Neuronal stem cell (in vitro differentiated cells): ENCODE measurements around the gene RASGEF1B.

Source experiments
- DNase-seq: peaks from one replicate; pipeline ENCODE4 v3.0.0-alpha.2; 2013; ENCODE audit warnings: low spot score
- H2AFZ ChIP-seq: one replicate; pipeline ENCODE4 v1.6.1; 2013; ENCODE audit warnings: mild to moderate bottlenecking, low read length, inconsistent platforms
- H2AK5ac ChIP-seq: 2 replicates; pipeline ENCODE4 v1.6.1; 2013; ENCODE audit warnings: low read depth, mild to moderate bottlenecking, inconsistent platforms, low read length, moderate library complexity, mixed read lengths
- H2BK120ac ChIP-seq: 2 replicates; pipeline ENCODE4 v1.6.1; 2013; ENCODE audit warnings: low read depth, mild to moderate bottlenecking, inconsistent platforms, low read length, moderate library complexity, mixed read lengths
- H2BK12ac ChIP-seq: one replicate; pipeline ENCODE4 v1.6.1; 2013; ENCODE audit warnings: low read length, inconsistent platforms
- H2BK15ac ChIP-seq: 2 replicates; pipeline ENCODE4 v1.6.1; 2013; ENCODE audit warnings: mild to moderate bottlenecking, low read length, inconsistent platforms, mixed read lengths
- H2BK5ac ChIP-seq: one replicate; pipeline ENCODE4 v1.6.1; 2013; ENCODE audit warnings: inconsistent platforms, mild to moderate bottlenecking, low read length, moderate library complexity
- H3K14ac ChIP-seq: one replicate; pipeline ENCODE4 v1.6.1; 2013; ENCODE audit warnings: low read length, inconsistent platforms
- H3K18ac ChIP-seq: 2 replicates; pipeline ENCODE4 v1.6.1; 2013; ENCODE audit warnings: low read length, inconsistent platforms
- H3K23ac ChIP-seq: 2 replicates; pipeline ENCODE4 v1.6.1; 2013; ENCODE audit warnings: low read depth, mild to moderate bottlenecking, mixed read lengths, low read length, inconsistent platforms; ENCODE audit not compliant: poor library complexity
- H3K27ac ChIP-seq: replicated peaks from 3 replicates; pipeline ENCODE4 v1.5.1; 2013; ENCODE audit warnings: low read length, inconsistent platforms
- H3K27me3 ChIP-seq, 3 experiments: 2 replicates each; pipeline ENCODE4 v1.6.1; 2013; ENCODE audit warnings: low read length in 3 of 3, mild to moderate bottlenecking in 2 of 3, inconsistent platforms in 1 of 3, low read depth in 1 of 3, mixed read lengths in 1 of 3, moderate library complexity in 1 of 3; ENCODE audit not compliant: control insufficient read depth in 3 of 3, insufficient read depth in 3 of 3
- H3K36me3 ChIP-seq, 2 donors: replicated peaks in 1 of 2; 2 replicates each; pipeline ENCODE4 v1.6.1; 2013; ENCODE audit warnings: low read length in 2 of 2; ENCODE audit not compliant: control insufficient read depth in 2 of 2, insufficient read depth in 2 of 2
- H3K4ac ChIP-seq: 2 replicates; pipeline ENCODE4 v1.6.1; 2013; ENCODE audit warnings: inconsistent platforms, mild to moderate bottlenecking, low read length, moderate library complexity
- H3K4me1 ChIP-seq, 2 donors: 1 replicate in 1 of 2; 2 replicates in 1 of 2; pipeline ENCODE4 v1.6.1; 2013; ENCODE audit warnings: low read length in 2 of 2, low read depth in 1 of 2; ENCODE audit not compliant: control insufficient read depth in 2 of 2, insufficient read depth in 1 of 2
- H3K4me2 ChIP-seq: one replicate; pipeline ENCODE4 v1.6.1; 2013; ENCODE audit warnings: mild to moderate bottlenecking, low read length, inconsistent platforms; ENCODE audit not compliant: insufficient read depth, poor library complexity, severe bottlenecking
- H3K4me3 ChIP-seq, 2 donors: 2 replicates each; pipeline ENCODE4 v1.5.1; 2013; ENCODE audit warnings: low read length in 2 of 2, mild to moderate bottlenecking in 2 of 2, inconsistent platforms in 1 of 2, moderate library complexity in 1 of 2
- H3K79me1 ChIP-seq: one replicate; pipeline ENCODE4 v1.6.1; 2013; ENCODE audit warnings: low read depth, mild to moderate bottlenecking, inconsistent platforms, low read length, moderate library complexity
- H3K9ac ChIP-seq: one replicate; pipeline ENCODE4 v1.6.1; 2013; ENCODE audit warnings: mild to moderate bottlenecking, low read depth, low read length, inconsistent platforms; ENCODE audit not compliant: poor library complexity
- H3K9me3 ChIP-seq, 2 donors: replicated peaks in 1 of 2; 2 replicates each; pipeline versions ENCODE3 to v1.6.1; 2013; ENCODE audit warnings: low read length in 2 of 2, mild to moderate bottlenecking in 2 of 2, inconsistent platforms in 1 of 2, low read depth in 1 of 2, mixed read lengths in 1 of 2, moderate library complexity in 1 of 2; ENCODE audit not compliant: control insufficient read depth in 2 of 2, insufficient read depth in 1 of 2
- H4K8ac ChIP-seq: one replicate; pipeline ENCODE4 v1.6.1; 2013; ENCODE audit warnings: low read depth, mild to moderate bottlenecking, inconsistent platforms, low read length, moderate library complexity
- H4K91ac ChIP-seq: one replicate; pipeline ENCODE4 v1.6.1; 2013; ENCODE audit warnings: low read length, low read depth, mild to moderate bottlenecking, inconsistent platforms; ENCODE audit not compliant: poor library complexity
- WGBS, 2 donors: extraction: QIAGEN DNeasy Blood & Tissue Kit; methylation state at CpG; one replicate each; pipeline ENCODE4 v1.1.7; 2013; ENCODE audit warnings: missing lambda C conversion rate in 2 of 2, mixed read lengths in 1 of 2; ENCODE audit not compliant: insufficient read length in 2 of 2, insufficient replicate concordance in 1 of 2; ENCODE audit errors: extremely low coverage in 2 of 2; 5-methylcytosine and 5-hydroxymethylcytosine counted together

RASGEF1B gene

DNA sequence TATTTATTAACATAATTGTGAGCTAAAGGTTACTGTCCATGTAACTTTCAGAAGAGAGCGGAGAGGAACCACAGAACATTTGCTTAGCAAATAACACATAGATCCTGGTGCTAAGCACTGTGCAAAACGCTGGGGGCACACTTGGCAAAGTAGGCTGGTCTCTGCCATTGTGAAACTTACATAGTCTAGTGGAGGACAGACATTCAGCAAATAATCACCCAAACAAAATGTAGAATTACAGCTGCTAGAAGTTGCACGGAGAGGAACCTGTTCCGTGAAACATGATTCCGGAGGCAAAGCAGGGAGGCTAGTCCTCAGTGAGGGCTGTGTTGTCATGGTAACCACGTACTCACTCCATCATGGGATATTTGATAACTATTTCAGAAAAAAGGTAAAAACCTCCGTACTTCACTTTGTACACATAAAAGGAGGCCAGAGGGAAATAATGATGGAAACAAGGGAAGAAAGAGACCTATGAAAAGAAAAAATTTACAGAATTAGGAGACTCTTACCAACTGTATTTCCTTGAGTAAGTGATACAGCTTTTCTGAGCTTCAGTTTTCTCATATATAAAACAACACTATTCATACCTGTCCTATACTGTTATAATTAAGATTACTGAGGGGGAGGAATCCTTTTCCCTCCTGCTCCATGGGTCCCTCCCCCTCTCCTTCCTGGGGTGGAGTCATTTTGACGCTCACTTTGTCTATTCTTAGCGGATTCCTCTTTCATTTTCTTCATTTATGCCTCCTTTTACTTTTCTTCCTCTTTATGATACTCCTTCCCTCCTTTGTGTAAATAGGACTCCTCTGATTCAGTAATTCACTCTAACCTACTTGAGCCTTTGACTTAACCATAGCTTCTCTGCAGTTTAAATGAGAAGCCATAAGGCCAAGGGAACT, 825 bp upstream of the RASGEF1B start:
- no peaks in the 10 kb centered on the region for H3K9me3 ChIP-seq
- no peak overlapping the region for H3K27ac ChIP-seq
- WGBS, 2 donors, result no CpG with 5 or more reads among the region's 9 CpGs
- no peak overlapping the region for H4K8ac ChIP-seq
- no peak overlapping the region for H4K91ac ChIP-seq
- DNase-seq, result peak; percentile 35
- no peak overlapping the region for H3K14ac ChIP-seq
- no peak overlapping the region for H2BK5ac ChIP-seq
- H3K27me3 ChIP-seq, result peaks cover 0 to 43% (median 0%) of the 10 kb centered on the region in 3 experiments
- no peaks in the 10 kb centered on the region for H3K79me1 ChIP-seq
- no peak overlapping the region for H3K4ac ChIP-seq
- H2BK15ac ChIP-seq, result peak overlapping the region; percentile 89
- no peak overlapping the region for H2AK5ac ChIP-seq
- peak overlapping the region; percentile 93 for H2AFZ ChIP-seq
- H3K18ac ChIP-seq, result no peak overlapping the region
- H3K4me1 ChIP-seq, result peaks cover 0 to 8% of the 10 kb centered on the region in 2 donors
- peak overlapping the region; percentile 48 to 96 for H3K4me3 ChIP-seq
- peak overlapping the region; percentile 93 for H3K4me2 ChIP-seq
- no peaks in the 10 kb centered on the region for H3K36me3 ChIP-seq
- H2BK120ac ChIP-seq, result no peak overlapping the region
- H2BK12ac ChIP-seq, result peak overlapping the region; percentile 50
- no peak overlapping the region for H3K9ac ChIP-seq
- H3K23ac ChIP-seq, result no peak overlapping the region

DNA sequence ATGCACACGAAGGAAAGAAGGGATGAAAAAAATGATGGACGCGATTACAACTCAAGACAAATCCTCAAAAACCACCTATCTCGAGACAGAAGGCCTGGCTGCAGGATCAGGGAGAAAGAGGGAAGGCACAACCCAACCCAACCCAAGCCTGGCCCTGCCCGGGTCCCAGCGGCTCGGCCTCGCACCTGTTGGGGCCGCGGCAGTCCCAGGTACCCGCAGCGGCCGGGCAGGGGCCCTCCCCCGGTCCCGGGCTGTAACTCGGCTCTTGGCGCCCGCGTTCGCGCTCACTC, 464 bp downstream of the RASGEF1B start:
- Histone ChIP-seq H4K8ac (no peak overlapping the region), H3K14ac (no peak overlapping the region), H3K4me3 (peak overlapping the region; percentile 48 to 96), H2AFZ (peak overlapping the region; percentile 93), H3K36me3 (no peaks in the 10 kb centered on the region), H3K27ac (no peak overlapping the region), H3K4ac (no peak overlapping the region), H3K4me1 (peaks cover 0 to 8% of the 10 kb centered on the region in 2 donors), H3K18ac (peak overlapping the region; percentile 90), H3K4me2 (peak overlapping the region; percentile 93), H3K9me3 (no peaks in the 10 kb centered on the region), H3K79me1 (no peaks in the 10 kb centered on the region), H4K91ac (no peak overlapping the region), H3K27me3 (peaks cover 0 to 43% (median 0%) of the 10 kb centered on the region in 3 experiments), H2BK12ac (no peak overlapping the region), H2BK5ac (peak overlapping the region; percentile 45), H3K9ac (peak overlapping the region; percentile 31), H3K23ac (peak overlapping the region; percentile 27), H2AK5ac (no peak overlapping the region), H2BK120ac (no peak overlapping the region), H2BK15ac (no peak overlapping the region)
- WGBS, 2 donors, result no CpG with 5 or more reads among the region's 21 CpGs
- DNase-seq, result no peak

DNA sequence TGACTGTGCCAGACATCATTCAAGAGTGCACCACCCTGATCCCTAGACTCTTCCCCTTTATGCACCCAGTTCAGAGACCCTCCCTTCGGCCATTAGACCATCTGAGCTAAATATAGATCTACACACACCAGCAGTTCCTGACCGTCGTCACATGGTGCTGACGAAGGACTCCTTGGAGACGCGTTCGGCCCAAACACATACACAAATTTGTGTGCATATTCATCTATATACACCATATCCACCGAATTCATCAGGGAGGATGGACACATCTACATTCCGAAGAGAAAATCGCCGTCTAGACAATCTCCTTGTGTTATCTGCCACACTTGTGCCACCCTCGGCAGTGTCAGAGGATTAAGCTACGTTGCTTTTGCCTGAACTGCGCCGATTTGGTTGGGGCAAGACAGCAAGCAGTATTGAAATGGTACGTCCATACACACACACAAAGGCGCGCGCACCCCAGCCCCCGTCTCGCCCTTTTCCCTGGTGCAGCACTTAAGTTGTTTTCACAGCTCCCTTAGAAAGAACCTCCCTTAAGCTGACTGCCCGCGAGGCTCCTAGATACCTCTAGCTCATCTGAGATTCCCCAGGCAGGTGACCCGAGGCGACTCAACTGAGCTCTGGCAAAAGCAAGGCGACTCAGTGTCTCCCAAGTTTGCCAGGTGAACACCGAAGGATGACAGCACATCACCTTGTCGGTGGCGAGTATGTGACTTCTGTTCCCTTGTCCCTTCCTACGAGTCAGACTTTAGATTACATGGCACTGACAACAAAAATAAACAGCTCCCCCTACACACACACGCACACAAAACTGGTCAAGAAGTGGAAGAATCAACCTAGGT, 1.0 kb downstream of the RASGEF1B start:
- no peak overlapping the region for H3K27ac ChIP-seq
- no peak overlapping the region for H2BK120ac ChIP-seq
- H2BK12ac ChIP-seq, result no peak overlapping the region
- peak overlapping the region; percentile 93 for H3K4me2 ChIP-seq
- H3K79me1 ChIP-seq, result no peaks in the 10 kb centered on the region
- H2BK5ac ChIP-seq, result no peak overlapping the region
- H3K27me3 ChIP-seq, result peaks cover 0 to 43% (median 0%) of the 10 kb centered on the region in 3 experiments
- H3K14ac ChIP-seq, result no peak overlapping the region
- H3K4me3 ChIP-seq, result peak overlapping the region; percentile 48 to 96
- no peak for DNase-seq
- H3K9ac ChIP-seq, result no peak overlapping the region
- no CpG with 5 or more reads among the region's 31 CpGs for WGBS, 2 donors
- no peak overlapping the region for H4K91ac ChIP-seq
- peaks cover 0 to 8% of the 10 kb centered on the region in 2 donors for H3K4me1 ChIP-seq
- no peak overlapping the region for H3K4ac ChIP-seq
- no peaks in the 10 kb centered on the region for H3K36me3 ChIP-seq
- no peak overlapping the region for H2AK5ac ChIP-seq
- no peak overlapping the region for H3K23ac ChIP-seq
- H3K18ac ChIP-seq, result no peak overlapping the region
- H2BK15ac ChIP-seq, result no peak overlapping the region
- no peak overlapping the region for H4K8ac ChIP-seq
- no peaks in the 10 kb centered on the region for H3K9me3 ChIP-seq
- peak overlapping the region; percentile 93 for H2AFZ ChIP-seq
